BE2C (cell line): ENCODE data around the gene RABGAP1.

Experiments used
- DNase-seq: peaks from one replicate; pipeline ENCODE4 v3.0.0-alpha.2; 2020
- H3K27me3 ChIP-seq: fragments of 250-450 bp; sonication (Bioruptor Pico); 2 replicates; pipeline ENCODE4 v1.5.1; 2020; ENCODE audit warnings: mild to moderate bottlenecking
- H3K36me3 ChIP-seq: fragments of 250-450 bp; sonication (Bioruptor Pico); 2 replicates; pipeline ENCODE4 v1.5.1; 2020; ENCODE audit warnings: mild to moderate bottlenecking
- H3K4me1 ChIP-seq: fragments of 250-450 bp; sonication (Bioruptor Pico); 2 replicates; pipeline ENCODE4 v1.5.1; 2020
- H3K4me3 ChIP-seq: 2 replicates; pipeline ENCODE4 v1.5.1; 2011; ENCODE audit warnings: low read depth, low read length
- H3K9me3 ChIP-seq: fragments of 250-450 bp; sonication (Bioruptor Pico); 2 replicates; pipeline ENCODE4 v1.5.1; 2020
- CTCF ChIP-seq: IDR thresholded peaks from 2 replicates; pipeline ENCODE4 v1.5.1; 2012; ENCODE audit warnings: mild to moderate bottlenecking, low read depth, low read length

The RABGAP1 gene

GRCh38 chr9:123128591-123128990, 187.8 kb downstream of the RABGAP1 start:
- Histone ChIP-seq H3K27me3 (no peaks in the 10 kb centered on the region), H3K4me3 (no peak overlapping the region), H3K36me3 (peaks cover 4% of the 10 kb centered on the region), H3K9me3 (no peaks in the 10 kb centered on the region), H3K4me1 (no peaks in the 10 kb centered on the region)
- DNase-seq = no peak
- no peak for TF ChIP-seq CTCF

- Histone ChIP-seq H3K9me3 (no peaks in the 10 kb centered on the region), H3K4me3 (no peak overlapping the region), H3K36me3 (peaks cover 4% of the 10 kb centered on the region), H3K27me3 (no peaks in the 10 kb centered on the region), H3K4me1 (no peaks in the 10 kb centered on the region)
- TF ChIP-seq CTCF = no peak
- DNase-seq = no peak
Measured at GRCh38 chr9:123129423-123129822, 188.6 kb downstream of the RABGAP1 start.

- Histone ChIP-seq H3K4me1 (no peaks in the 10 kb centered on the region), H3K36me3 (peaks cover 8% of the 10 kb centered on the region), H3K9me3 (no peaks in the 10 kb centered on the region), H3K4me3 (no peak overlapping the region), H3K27me3 (no peaks in the 10 kb centered on the region)
- TF ChIP-seq CTCF = no peak
- DNase-seq = no peak
Measured at GRCh38 chr9:123131258-123131657, 190.4 kb downstream of the RABGAP1 start.

GRCh38 chr9:123131993-123132392, 191.2 kb downstream of the RABGAP1 start:
- H3K9me3 ChIP-seq = no peaks in the 10 kb centered on the region
- DNase-seq = no peak
- H3K4me1 ChIP-seq = no peaks in the 10 kb centered on the region
- no peak overlapping the region for H3K4me3 ChIP-seq
- H3K36me3 ChIP-seq = peaks cover 8% of the 10 kb centered on the region
- no peak for TF ChIP-seq CTCF
- no peaks in the 10 kb centered on the region for H3K27me3 ChIP-seq

GRCh38 chr9:123132696-123133095, 191.9 kb downstream of the RABGAP1 start:
- H3K4me1 ChIP-seq = no peaks in the 10 kb centered on the region
- TF ChIP-seq CTCF = no peak
- H3K9me3 ChIP-seq = no peaks in the 10 kb centered on the region
- no peaks in the 10 kb centered on the region for H3K27me3 ChIP-seq
- H3K4me3 ChIP-seq = no peak overlapping the region
- peaks cover 8% of the 10 kb centered on the region for H3K36me3 ChIP-seq
- no peak for DNase-seq

- DNase-seq = no peak
- Histone ChIP-seq H3K4me1 (no peaks in the 10 kb centered on the region), H3K4me3 (no peak overlapping the region), H3K36me3 (peaks cover 11% of the 10 kb centered on the region), H3K27me3 (no peaks in the 10 kb centered on the region), H3K9me3 (no peaks in the 10 kb centered on the region)
- TF ChIP-seq CTCF = no peak
Measured at GRCh38 chr9:123135430-123135829, 194.6 kb downstream of the RABGAP1 start.
